ENCODE data around the gene HIVEP3.
"Not testable (repeated sequence)": the region's sequence is repeated elsewhere in the genome, so short reads cannot be mapped to it uniquely, and the experiment has no call there.

HIVEP3 gene

GRCh38 chr1:41918450-41919043 lies at the start of gene HIVEP3:
Gene HIVEP3 (minus strand): TSS chr1:41918922.
- no peak for DNase-seq

GRCh38 chr1:41964400-41964799 lies 45.7 kb upstream of the HIVEP3 start:
- no peak for DNase-seq

- DNase-seq = no peak
Observed at GRCh38 chr1:41963636-41964035, 44.9 kb upstream of the HIVEP3 start.

- no peak for DNase-seq
Observed at GRCh38 chr1:41958015-41958673, 39.4 kb upstream of the HIVEP3 start.

GRCh38 chr1:41957568-41957967 lies 38.8 kb upstream of the HIVEP3 start:
- no peak for DNase-seq

GRCh38 chr1:41955461-41956159 lies 36.9 kb upstream of the HIVEP3 start:
- DNase-seq = no peak

GRCh38 chr1:41954533-41954944 lies 35.8 kb upstream of the HIVEP3 start:
- no peak for DNase-seq

- no peak for DNase-seq
Observed at GRCh38 chr1:41953291-41953690, 34.6 kb upstream of the HIVEP3 start.

- DNase-seq = no peak
Observed at GRCh38 chr1:41952208-41952607, 33.5 kb upstream of the HIVEP3 start.

GRCh38 chr1:41951492-41951891 lies 32.8 kb upstream of the HIVEP3 start:
- not testable (repeated sequence) for DNase-seq

- DNase-seq = no peak
Observed at GRCh38 chr1:41950820-41951219, 32.1 kb upstream of the HIVEP3 start.

GRCh38 chr1:41945946-41946345 lies 27.2 kb upstream of the HIVEP3 start:
- not testable (repeated sequence) for DNase-seq

- DNase-seq = no peak
Observed at GRCh38 chr1:41943717-41944116, 25.0 kb upstream of the HIVEP3 start.

GRCh38 chr1:41942278-41942677 lies 23.6 kb upstream of the HIVEP3 start:
- no peak for DNase-seq

- DNase-seq = no peak
Observed at GRCh38 chr1:41941381-41941780, 22.7 kb upstream of the HIVEP3 start.

- DNase-seq = no peak
Observed at GRCh38 chr1:41939194-41939593, 20.5 kb upstream of the HIVEP3 start.

GRCh38 chr1:41936107-41936506 lies 17.4 kb upstream of the HIVEP3 start:
- DNase-seq = no peak

GRCh38 chr1:41935226-41935625 lies 16.5 kb upstream of the HIVEP3 start:
- DNase-seq = no peak

- no peak for DNase-seq
Observed at GRCh38 chr1:41933106-41933505, 14.4 kb upstream of the HIVEP3 start.

- DNase-seq = no peak
Observed at GRCh38 chr1:41931578-41931977, 12.9 kb upstream of the HIVEP3 start.

- DNase-seq = no peak
Observed at GRCh38 chr1:41927118-41927517, 8.4 kb upstream of the HIVEP3 start.

- no peak for DNase-seq
Observed at GRCh38 chr1:41925712-41926111, 7.0 kb upstream of the HIVEP3 start.

GRCh38 chr1:41924911-41925310 lies 6.2 kb upstream of the HIVEP3 start:
- DNase-seq = no peak

- not testable (repeated sequence) for DNase-seq
Observed at GRCh38 chr1:41921271-41921670, 2.5 kb upstream of the HIVEP3 start.

Data from activated T-cell treated with anti-CD3 and anti-CD28 coated beads, Interleukin-2, amount 50 U/mL, for 1 hour (primary cell).